HG03378 (cell line): ENCODE measurements around the gene HOXC6.
"Not testable (repeated sequence)": the region's sequence is repeated elsewhere in the genome, so short reads cannot be mapped to it uniquely, and the experiment has no call there.

Source experiments
- ATAC-seq: cut with Tn5 transposase; IDR thresholded peaks from one replicate; pipeline ENCODE4 v1.9.1; 2021; ENCODE audit warnings: mild to moderate bottlenecking, moderate library complexity; ENCODE audit not compliant: unreplicated experiment

Gene HOXC6

GRCh38 chr12:54038871-54039414 is 10.7 kb downstream of the HOXC6 start:
- no peak for ATAC-seq

- ATAC-seq = no peak
These were observed 11.3 kb downstream of the HOXC6 start for GRCh38 chr12:54039417-54040147.

GRCh38 chr12:54040148-54040494 is 11.9 kb downstream of the HOXC6 start:
- no peak for ATAC-seq

GRCh38 chr12:54040648-54041047 is 12.4 kb downstream of the HOXC6 start:
- ATAC-seq = no peak

- no peak for ATAC-seq
These were observed 13.0 kb downstream of the HOXC6 start for GRCh38 chr12:54041097-54041690.

GRCh38 chr12:54042033-54042432 is 13.8 kb downstream of the HOXC6 start:
- not testable (repeated sequence) for ATAC-seq

- no peak for ATAC-seq
These were observed 15.0 kb downstream of the HOXC6 start for GRCh38 chr12:54042970-54043853.

- no peak for ATAC-seq
These were observed 16.3 kb downstream of the HOXC6 start for GRCh38 chr12:54044425-54045103.

- ATAC-seq = no peak
These were observed 17.2 kb downstream of the HOXC6 start for GRCh38 chr12:54045401-54045800.

GRCh38 chr12:54045868-54046521 is 17.8 kb downstream of the HOXC6 start:
- no peak for ATAC-seq

- ATAC-seq = no peak
These were observed 18.5 kb downstream of the HOXC6 start for GRCh38 chr12:54046809-54047159.

- no peak for ATAC-seq
These were observed 19.1 kb downstream of the HOXC6 start for GRCh38 chr12:54047160-54047963.

- no peak for ATAC-seq
These were observed 19.7 kb downstream of the HOXC6 start for GRCh38 chr12:54047964-54048303.

- ATAC-seq = no peak
These were observed 20.3 kb downstream of the HOXC6 start for GRCh38 chr12:54048406-54049093.

GRCh38 chr12:54049108-54049507 is 20.9 kb downstream of the HOXC6 start:
- ATAC-seq = no peak

- ATAC-seq = no peak
These were observed 22.2 kb downstream of the HOXC6 start for GRCh38 chr12:54050482-54050810.

- ATAC-seq = no peak
These were observed 23.0 kb downstream of the HOXC6 start for GRCh38 chr12:54051026-54051842.

GRCh38 chr12:54051874-54052437 is 23.7 kb downstream of the HOXC6 start:
- ATAC-seq = no peak
